ENCODE results near the gene FBP1.

- TF ChIP-seq CTCF (conservative IDR thresholded peaks at IDR 0.05; ENCODE audit: low read length): no peak
- TF ChIP-seq EZH2phosphoT487 (IDR thresholded peaks at IDR 0.05; ENCODE audit: borderline replicate concordance): no peak
These were observed 72.0 kb downstream of the FBP1 start for GRCh38 chr9:94567271-94567670.

Data from Loucy (cell line).